Measurements from ENCODE around the gene ELL. TPM values are rescaled to one million over a fixed set of nuclear protein-coding genes. Genes with fewer than 3 reads are reported as not detected.
"Not testable (repeated sequence)": the region's sequence is repeated elsewhere in the genome, so short reads cannot be mapped to it uniquely, and the experiment has no call there.

ELL gene
- total RNA-seq, 1 donor from 2014 or later: 30.5 TPM

GRCh38 chr19:18542941-18543813 lies 21.3 kb upstream of the ELL start, which contains the start of gene FKBP8:
Gene FKBP8 (minus strand): TSS chr19:18543573. CDS start chr19:18541970, 1,603 bp downstream.
- DNase-seq (ENCODE audit: low spot score in 2 of 2): peak; percentile 70 to 96
- H3K27me3 ChIP-seq: no peaks in the 10 kb centered on the region
- H3K4me3 ChIP-seq: peak within 1 kb of the TSS; percentile 70 to 85
- H3K9me3 ChIP-seq: no peaks in the 10 kb centered on the region
- H3K36me3 ChIP-seq: peaks cover 23 to 31% of the 10 kb centered on the region in 2 donors
- peak within 1 kb of the TSS; percentile 87 to 88 for H3K27ac ChIP-seq
- TF ChIP-seq CTCF (IDR thresholded peaks at IDR 0.05): no peak
- peaks cover 4 to 10% of the 10 kb centered on the region in 2 donors for H3K4me1 ChIP-seq
- intact Hi-C loops (cut with DNase I): loop anchor here (1.0 to 2.0 kb wide), 3 partner anchors 14 to 28 kb away; partner anchors contain the start of genes ELL, KXD1 and UBA52

DNA sequence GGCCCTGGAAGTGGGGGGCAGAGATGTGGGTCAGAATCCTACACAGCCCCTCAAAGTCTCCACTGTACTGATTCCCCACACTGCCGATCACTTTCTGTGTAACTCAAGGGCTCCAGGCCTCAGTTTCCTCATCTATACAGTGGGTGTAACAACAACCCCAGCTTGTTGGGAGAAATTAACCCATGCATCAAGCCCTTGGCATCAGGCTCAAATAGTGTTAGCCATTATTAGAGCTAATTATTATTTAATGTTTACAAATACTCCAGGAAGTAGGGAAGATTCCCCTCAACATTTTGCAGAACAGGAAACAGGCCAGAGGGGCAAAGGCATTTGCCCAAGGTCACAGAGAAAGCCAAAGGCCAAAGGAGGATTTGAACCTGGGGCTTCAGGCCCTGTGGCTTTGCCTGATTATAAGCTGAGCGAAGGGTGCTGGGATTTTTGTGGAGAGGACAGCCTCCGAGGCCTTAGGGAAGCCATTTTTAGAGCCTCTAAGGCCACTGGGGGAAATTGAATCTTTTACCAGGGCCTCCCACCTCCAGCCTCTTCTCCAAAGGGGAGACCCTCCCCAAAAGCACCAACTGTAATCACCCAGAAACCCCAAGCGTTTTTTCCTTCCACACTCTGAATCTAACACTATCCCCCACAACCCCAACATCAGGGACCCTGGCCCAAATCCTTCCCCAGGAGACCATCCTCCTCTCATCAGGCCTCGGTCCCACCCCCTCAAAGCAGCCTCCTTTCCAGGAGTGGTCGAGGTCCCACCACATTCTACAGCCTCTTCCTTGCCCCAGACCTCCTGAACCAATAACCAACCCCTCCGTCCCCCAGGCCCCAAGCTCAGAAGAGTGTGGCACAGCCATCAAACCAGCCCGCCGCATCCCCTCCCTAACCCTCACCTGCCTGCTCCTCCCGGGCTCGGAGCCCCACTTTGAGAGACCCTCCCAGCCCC lies 20.4 kb upstream of the ELL start:
- intact Hi-C loops (cut with DNase I): loop anchor here (2.0 kb wide), 1 partner anchor 15 kb away; the partner anchor contains the start of gene KXD1
- no peak for TF ChIP-seq CTCF (IDR thresholded peaks at IDR 0.05)

DNA sequence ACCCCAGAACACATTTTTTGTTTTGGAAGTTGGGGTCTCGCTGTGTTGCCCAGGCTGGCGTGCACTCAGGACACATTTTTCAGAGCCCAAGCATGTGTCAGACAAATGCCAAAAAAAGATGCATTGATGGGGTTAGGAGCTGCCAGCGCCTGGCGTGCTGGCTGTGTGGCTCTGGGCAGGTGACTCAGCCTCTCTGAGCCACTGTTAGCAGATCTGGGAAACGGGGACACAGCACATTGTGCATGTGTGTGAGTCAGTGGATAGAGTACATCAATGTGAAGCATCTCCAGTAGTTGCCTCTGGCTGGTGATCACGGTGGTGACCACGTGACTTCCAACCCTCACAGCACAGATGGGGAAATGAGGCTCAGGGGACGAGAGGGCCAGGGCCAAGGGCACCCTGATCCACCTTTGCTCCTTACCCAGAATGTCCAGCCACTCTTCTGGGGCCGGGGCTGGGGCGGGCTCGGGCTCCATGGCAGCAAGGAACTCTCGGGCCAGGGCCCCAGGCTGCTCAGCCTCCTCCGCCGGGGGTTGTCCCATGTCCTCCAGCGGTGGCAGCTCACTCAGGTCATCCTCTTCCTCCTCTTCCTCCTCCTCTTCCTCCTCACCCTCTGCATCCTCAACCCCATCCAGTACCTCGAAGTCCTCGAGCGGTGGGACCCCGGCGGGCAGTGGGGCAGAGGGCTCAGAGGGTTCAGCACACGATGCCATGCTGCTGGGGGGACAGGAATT lies 19.6 kb upstream of the ELL start:
- H3K4me3 ChIP-seq: peak overlapping the region in 1 of 2 donors; percentile 85

More for the DNA sequence above, 20.4 kb upstream of the ELL start:
- no peaks in the 10 kb centered on the region for H3K9me3 ChIP-seq
- H3K4me3 ChIP-seq: peak overlapping the region; percentile 70 to 85
- peaks cover 31 to 40% of the 10 kb centered on the region in 2 donors for H3K36me3 ChIP-seq
- no peaks in the 10 kb centered on the region for H3K27me3 ChIP-seq
- peaks cover 4 to 10% of the 10 kb centered on the region in 2 donors for H3K4me1 ChIP-seq
- no peak for DNase-seq (ENCODE audit: low spot score in 2 of 2)
- peak overlapping the region; percentile 87 to 88 for H3K27ac ChIP-seq

GRCh38 chr19:18540200-18540599 lies 18.3 kb upstream of the ELL start:
- H3K36me3 ChIP-seq: peaks cover 44 to 61% of the 10 kb centered on the region in 2 donors

More for the DNA sequence above, 19.6 kb upstream of the ELL start:
- Histone ChIP-seq H3K36me3 (peaks cover 37 to 49% of the 10 kb centered on the region in 2 donors), H3K27ac (no peak overlapping the region), H3K27me3 (no peaks in the 10 kb centered on the region), H3K9me3 (no peaks in the 10 kb centered on the region), H3K4me1 (peaks cover 4 to 10% of the 10 kb centered on the region in 2 donors)
- intact Hi-C loops (cut with DNase I): no loop called here
- DNase-seq (ENCODE audit: low spot score in 2 of 2): no peak
- no peak for TF ChIP-seq CTCF (IDR thresholded peaks at IDR 0.05)

GRCh38 chr19:18539372-18539771 lies 17.5 kb upstream of the ELL start:
- Histone ChIP-seq H3K4me1 (peaks cover 4 to 10% of the 10 kb centered on the region in 2 donors), H3K27ac (no peak overlapping the region), H3K9me3 (no peaks in the 10 kb centered on the region), H3K4me3 (no peak overlapping the region), H3K27me3 (no peaks in the 10 kb centered on the region), H3K36me3 (peaks cover 51 to 69% of the 10 kb centered on the region in 2 donors)
- no peak for DNase-seq (ENCODE audit: low spot score in 2 of 2)
- intact Hi-C loops (cut with DNase I): no loop called here
- TF ChIP-seq CTCF (IDR thresholded peaks at IDR 0.05): no peak

More at GRCh38 chr19:18540200-18540599, 18.3 kb upstream of the ELL start:
- peaks cover 4 to 10% of the 10 kb centered on the region in 2 donors for H3K4me1 ChIP-seq
- H3K9me3 ChIP-seq; H3K27me3 ChIP-seq; H3K4me3 ChIP-seq; intact Hi-C loops (cut with DNase I); DNase-seq (ENCODE audit: low spot score in 2 of 2); H3K27ac ChIP-seq: not testable (repeated sequence)
